Gastrocnemius medialis (tissue), 4 donors: ENCODE data around the gene SPSB1.

ENCODE experiments used
- CTCF ChIP-seq, 5 experiments: fragments of 450-650 bp in 3 of 5; fragments of 200-600 bp in 2 of 5; sonication (generic) in 2 of 5; IDR thresholded peaks in 4 of 5; conservative IDR thresholded peaks in 1 of 5; 1 replicate in 4 of 5; 2 replicates in 1 of 5; pipeline ENCODE4 v1.5.1; 2016 to 2019; ENCODE audit warnings: antibody characterized with exemption in 5 of 5, mild to moderate bottlenecking in 3 of 5, moderate library complexity in 3 of 5
- POLR2A ChIP-seq, 2 donors: fragments of 450-650 bp; IDR thresholded peaks; one replicate each; pipeline ENCODE4 v1.6.1; 2017; ENCODE audit warnings: antibody characterized with exemption in 2 of 2, mild to moderate bottlenecking in 2 of 2, moderate library complexity in 2 of 2

DNA sequence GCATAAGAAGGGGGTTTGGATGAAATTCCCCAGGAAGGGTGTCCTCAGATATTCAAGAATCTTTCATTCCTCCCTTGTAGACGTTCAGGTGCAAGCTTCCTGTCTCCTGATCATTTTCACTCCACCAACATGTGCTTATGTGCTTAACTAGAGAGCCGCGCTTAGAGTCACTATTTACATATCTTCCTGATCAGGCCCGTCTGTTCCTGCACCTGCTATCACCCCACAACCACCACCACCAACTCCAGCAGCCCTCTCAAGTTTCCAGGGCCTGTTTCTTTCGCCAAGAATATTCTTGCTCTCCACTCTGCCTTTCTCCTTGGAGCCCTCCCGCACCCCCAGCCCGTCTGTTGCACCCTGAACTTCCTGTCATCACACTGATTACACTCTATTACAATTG lies 113.4 kb downstream of the SPSB1 start:
- TF ChIP-seq POLR2A (IDR thresholded peaks at IDR 0.05) (no peak), CTCF (IDR thresholded peaks at IDR 0.05 in 4 of 5, conservative IDR thresholded peaks at IDR 0.05 in 1 of 5) (no peak)
